B cell (primary cell): ENCODE measurements around the gene TNF. TPM values are rescaled to one million over a fixed set of nuclear protein-coding genes. Genes with fewer than 3 reads are reported as not detected.

Experiments used
- ATAC-seq: fragments of 200-7000 bp; cut with Tn5 transposase; one replicate; pipeline ENCODE4 v1.10.0; 2021; ENCODE audit warnings: low read depth, mild to moderate bottlenecking, moderate number of reproducible peaks, moderate library complexity
- CTCF ChIA-PET: fragments of 350-600 bp; sonication (Branson Sonifier 250); formaldehyde crosslinking; loops from one replicate; lab custom pipeline; 2021; ENCODE audit warnings: antibody characterized with exemption, inconsistent platforms; lab: Charles Lee
- POLR2A ChIA-PET: fragments of 350-600 bp; sonication (Branson Sonifier 250); formaldehyde crosslinking; loops from one replicate; lab custom pipeline; 2021; ENCODE audit warnings: antibody characterized with exemption; lab: Charles Lee
- DNase-seq: peaks from one replicate; pipeline ENCODE4 v3.0.0; 2013
- H2AFZ ChIP-seq: 2 replicates; pipeline ENCODE4 v1.6.1; 2012; ENCODE audit warnings: mild to moderate bottlenecking, low read depth, low read length; ENCODE audit not compliant: insufficient read depth, poor library complexity, severe bottlenecking
- H3K27ac ChIP-seq, 2 donors: 1 replicate in 1 of 2; 2 replicates in 1 of 2; pipeline ENCODE4 v1.5.1; 2012 to 2013; ENCODE audit warnings: low read length in 2 of 2, mild to moderate bottlenecking in 2 of 2, moderate library complexity in 1 of 2
- H3K27me3 ChIP-seq, 4 experiments: fragments of 200-600 bp in 1 of 4; sonication (generic) in 1 of 4; replicated peaks in 1 of 4; 1 replicate in 2 of 4; 2 replicates in 2 of 4; pipeline versions ENCODE4 v1.6.1 to v1.7.0; 2013 to 2016; ENCODE audit warnings: low read length in 3 of 4, mild to moderate bottlenecking in 2 of 4, mixed read lengths in 1 of 4, moderate library complexity in 1 of 4; ENCODE audit not compliant: insufficient read depth in 4 of 4, control insufficient read depth in 3 of 4; ENCODE audit errors: control extremely low read depth in 1 of 4
- H3K36me3 ChIP-seq, 2 experiments: replicated peaks in 1 of 2; 1 replicate in 1 of 2; 2 replicates in 1 of 2; pipeline versions ENCODE4 v1.6.1 to v1.7.1; 2013; ENCODE audit warnings: low read length in 1 of 2; ENCODE audit not compliant: insufficient read depth in 2 of 2, control insufficient read depth in 1 of 2; ENCODE audit errors: control extremely low read depth in 1 of 2, extremely low read depth in 1 of 2
- H3K4me1 ChIP-seq, 2 donors: fragments of 200-600 bp in 1 of 2; sonication (generic) in 1 of 2; 1 replicate in 1 of 2; 2 replicates in 1 of 2; pipeline versions ENCODE4 v1.5.1 to v1.6.1; 2013 to 2017; ENCODE audit warnings: low read length in 2 of 2; ENCODE audit not compliant: control insufficient read depth in 2 of 2, insufficient read depth in 2 of 2
- H3K4me2 ChIP-seq: replicated peaks from 2 replicates; pipeline ENCODE3; 2012; ENCODE audit warnings: mild to moderate bottlenecking, low read depth, low read length; ENCODE audit not compliant: poor library complexity, severe bottlenecking
- H3K4me3 ChIP-seq, 5 experiments: fragments of 200-600 bp in 1 of 5; sonication (generic) in 1 of 5; 1 replicate in 3 of 5; 2 replicates in 2 of 5; pipeline versions ENCODE4 v1.5.1 to v1.7.0; 2011 to 2016; ENCODE audit warnings: low read length in 4 of 5, mild to moderate bottlenecking in 4 of 5, low read depth in 2 of 5, control low read depth in 1 of 5, moderate library complexity in 1 of 5; ENCODE audit not compliant: insufficient read depth in 1 of 5; ENCODE audit errors: control extremely low read depth in 1 of 5, extremely low read depth in 1 of 5
- H3K79me2 ChIP-seq: fragments of 200-600 bp; sonication (generic); one replicate; pipeline ENCODE4 v1.6.0; 2016; ENCODE audit warnings: low read length; ENCODE audit not compliant: control insufficient read depth, insufficient read depth
- H3K9ac ChIP-seq: fragments of 200-600 bp; sonication (generic); 2 replicates; pipeline ENCODE4 v1.6.1; 2017; ENCODE audit warnings: mild to moderate bottlenecking, low read length, moderate library complexity
- H3K9me3 ChIP-seq, 3 donors: one replicate each; pipeline versions ENCODE4 v1.6.1 to v1.7.1; 2013; ENCODE audit warnings: low read length in 2 of 3; ENCODE audit not compliant: control insufficient read depth in 2 of 3, insufficient read depth in 1 of 3; ENCODE audit errors: control extremely low read depth in 1 of 3
- H4K20me1 ChIP-seq: 2 replicates; pipeline ENCODE4 v1.6.0; 2012; ENCODE audit warnings: mild to moderate bottlenecking, low read length; ENCODE audit not compliant: insufficient read depth, control insufficient read depth, poor library complexity, severe bottlenecking
- H3K27ac Mint-ChIP-seq: one replicate; pipeline ENCODE4 v1.8.0; 2021; ENCODE audit warnings: mixed read lengths
- H3K27me3 Mint-ChIP-seq: one replicate; pipeline ENCODE4 v1.8.0; 2021; ENCODE audit warnings: mixed read lengths
- H3K4me1 Mint-ChIP-seq: one replicate; pipeline ENCODE4 v1.8.0; 2021; ENCODE audit warnings: mixed read lengths
- H3K4me3 Mint-ChIP-seq: one replicate; pipeline ENCODE4 v1.8.0; 2021; ENCODE audit warnings: mixed read lengths
- H3K9me3 Mint-ChIP-seq: one replicate; pipeline ENCODE4 v1.8.0; 2022; ENCODE audit warnings: mixed read lengths; ENCODE audit not compliant: insufficient read depth
- EZH2 ChIP-seq: IDR thresholded peaks from 2 replicates; pipeline ENCODE4 v1.6.1; 2012; ENCODE audit warnings: borderline replicate concordance, low read depth, mild to moderate bottlenecking, moderate library complexity, low read length; ENCODE audit not compliant: insufficient read depth, poor library complexity, severe bottlenecking
- WGBS: methylation state at CpG from one replicate; pipeline ENCODE4 v1.1.5; 2013; ENCODE audit warnings: missing lambda C conversion rate; ENCODE audit not compliant: insufficient coverage; 5-methylcytosine and 5-hydroxymethylcytosine counted together
- intact Hi-C: fragments of 100-400 bp; cut with micrococcal nuclease; formaldehyde crosslinking; loops from one replicate; pipeline ENCODE4 v1.10.0; 2022
- polyA plus RNA-seq: library from polyadenylated mRNA; depleted of rRNA; stranded (reverse); fragments of >200 nt; gene quantifications from 2 replicates; pipeline ENCODE4 v1.2.3, GENCODE V29; 2012
- total RNA-seq, 2 donors: library from RNA; stranded (reverse); fragments of 120-200 nt in 1 of 2; gene quantifications; 1 replicate in 1 of 2; 2 replicates in 1 of 2; pipeline versions ENCODE4 v1.2.3 to v1.2.4, GENCODE V29; 2013 to 2022
- TF ChIP-seq, protein P1 (sequence below): fragments of 200-600 bp; IDR thresholded peaks from one replicate; pipeline ENCODE4 v1.8.0; 2022; ENCODE audit warnings: antibody characterized with exemption, mild to moderate bottlenecking

TNF gene
- total and polyA plus RNA-seq, 2 donors (not counting 1 experiment from before 2014, with no cell fraction given) = 21.9 to 22.2 TPM

DNA sequence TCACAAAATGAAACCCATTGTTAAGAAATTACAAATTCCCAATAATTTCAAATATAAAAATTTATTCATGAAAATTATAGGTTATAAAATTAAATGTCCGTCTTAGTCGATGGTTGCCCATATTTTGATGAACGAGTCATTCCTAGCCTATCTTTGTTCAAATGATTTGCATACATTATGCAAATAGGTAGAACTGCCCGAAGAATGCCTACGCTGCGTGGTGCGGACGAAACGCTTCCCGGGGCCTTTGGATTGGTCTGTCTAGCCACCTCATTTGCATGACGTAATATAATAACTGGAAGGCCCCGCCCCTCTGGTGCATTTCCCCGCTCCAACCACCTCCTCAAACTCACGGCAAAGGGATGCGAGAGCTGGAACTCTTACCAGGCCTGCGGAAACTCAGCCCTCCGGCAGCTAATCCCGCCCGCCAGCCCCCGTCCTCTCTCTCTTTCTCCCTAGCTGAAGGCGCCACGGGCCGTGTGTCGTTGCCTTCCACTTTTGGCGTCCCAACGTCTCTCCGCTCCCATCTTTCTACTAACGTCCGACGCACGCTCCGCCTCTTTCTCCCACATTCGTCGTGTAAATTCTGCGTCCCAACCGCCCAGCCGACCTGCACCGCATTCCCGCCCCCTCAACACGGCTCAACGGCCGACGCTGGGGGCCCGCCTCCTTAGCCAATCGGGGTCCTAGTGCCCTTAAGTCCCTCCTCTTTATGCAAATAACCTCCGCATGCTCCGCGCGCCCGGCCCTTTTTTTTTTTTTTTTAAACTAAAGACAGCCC lies 44.6 kb downstream of the TNF start:
- Histone ChIP-seq H3K4me2 (peak overlapping the region; percentile 90), H3K79me2 (peaks cover 19% of the 10 kb centered on the region), H3K9me3 (peaks cover 0 to 6% (median 0%) of the 10 kb centered on the region in 3 donors), H4K20me1 (peaks cover 6% of the 10 kb centered on the region), H2AFZ (peak overlapping the region; percentile 76), H3K36me3 (peaks cover 4 to 26% of the 10 kb centered on the region in 2 experiments), H3K27ac (peak overlapping the region; percentile 97 to 99), H3K27me3 (no peaks in the 10 kb centered on the region), H3K4me1 (peaks cover 26 to 35% of the 10 kb centered on the region in 2 donors), H3K9ac (peak overlapping the region; percentile 90), H3K4me3 (peak overlapping the region; percentile 8 to 90 (median 84))
- no peaks in the 10 kb centered on the region for H3K9me3 Mint-ChIP-seq
- TF ChIP-seq, protein P1, sequence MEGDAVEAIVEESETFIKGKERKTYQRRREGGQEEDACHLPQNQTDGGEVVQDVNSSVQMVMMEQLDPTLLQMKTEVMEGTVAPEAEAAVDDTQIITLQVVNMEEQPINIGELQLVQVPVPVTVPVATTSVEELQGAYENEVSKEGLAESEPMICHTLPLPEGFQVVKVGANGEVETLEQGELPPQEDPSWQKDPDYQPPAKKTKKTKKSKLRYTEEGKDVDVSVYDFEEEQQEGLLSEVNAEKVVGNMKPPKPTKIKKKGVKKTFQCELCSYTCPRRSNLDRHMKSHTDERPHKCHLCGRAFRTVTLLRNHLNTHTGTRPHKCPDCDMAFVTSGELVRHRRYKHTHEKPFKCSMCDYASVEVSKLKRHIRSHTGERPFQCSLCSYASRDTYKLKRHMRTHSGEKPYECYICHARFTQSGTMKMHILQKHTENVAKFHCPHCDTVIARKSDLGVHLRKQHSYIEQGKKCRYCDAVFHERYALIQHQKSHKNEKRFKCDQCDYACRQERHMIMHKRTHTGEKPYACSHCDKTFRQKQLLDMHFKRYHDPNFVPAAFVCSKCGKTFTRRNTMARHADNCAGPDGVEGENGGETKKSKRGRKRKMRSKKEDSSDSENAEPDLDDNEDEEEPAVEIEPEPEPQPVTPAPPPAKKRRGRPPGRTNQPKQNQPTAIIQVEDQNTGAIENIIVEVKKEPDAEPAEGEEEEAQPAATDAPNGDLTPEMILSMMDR = no peak
- TF ChIP-seq EZH2 = no peak
- intact Hi-C loops = loop anchor here (1.0 to 5.0 kb wide), 9 partner anchors 22 to 337 kb away; partner anchors contain the start of genes BAG6, EHMT2, LSM2 and NELFE
- ChIA-PET POLR2A (interaction anchor here (0.6 to 1.7 kb wide), 9 partner anchors 32 to 215 kb away, joined by 3 to 7 read pairs (median 5); partner anchors contain the start of genes ATP6V1G2, BAG6, C6orf47 and DDX39B), CTCF (interaction anchor here (0.8 to 2.3 kb wide), 3 partner anchors 22 to 69 kb away, joined by 5 to 9 read pairs (median 5); partner anchors contain the start of gene NCR3)
- H3K27me3 Mint-ChIP-seq = no peaks in the 10 kb centered on the region
- H3K27ac Mint-ChIP-seq = peak overlapping the region; percentile 95
- 0% methylated on average over 44 of the region's 50 CpGs for WGBS
- H3K4me3 Mint-ChIP-seq = peak overlapping the region; percentile 86
- peak; percentile 99 for DNase-seq
- peak; percentile 84 for ATAC-seq
- peaks cover 45% of the 10 kb centered on the region for H3K4me1 Mint-ChIP-seq
